NCI-H1048 (cell line): ENCODE measurements around the gene C16orf74.

ENCODE experiments used
- DNase-seq: peaks from one replicate; lab custom pipeline; 2025; lab: John Stamatoyannopoulos, UW

Gene C16orf74

DNA sequence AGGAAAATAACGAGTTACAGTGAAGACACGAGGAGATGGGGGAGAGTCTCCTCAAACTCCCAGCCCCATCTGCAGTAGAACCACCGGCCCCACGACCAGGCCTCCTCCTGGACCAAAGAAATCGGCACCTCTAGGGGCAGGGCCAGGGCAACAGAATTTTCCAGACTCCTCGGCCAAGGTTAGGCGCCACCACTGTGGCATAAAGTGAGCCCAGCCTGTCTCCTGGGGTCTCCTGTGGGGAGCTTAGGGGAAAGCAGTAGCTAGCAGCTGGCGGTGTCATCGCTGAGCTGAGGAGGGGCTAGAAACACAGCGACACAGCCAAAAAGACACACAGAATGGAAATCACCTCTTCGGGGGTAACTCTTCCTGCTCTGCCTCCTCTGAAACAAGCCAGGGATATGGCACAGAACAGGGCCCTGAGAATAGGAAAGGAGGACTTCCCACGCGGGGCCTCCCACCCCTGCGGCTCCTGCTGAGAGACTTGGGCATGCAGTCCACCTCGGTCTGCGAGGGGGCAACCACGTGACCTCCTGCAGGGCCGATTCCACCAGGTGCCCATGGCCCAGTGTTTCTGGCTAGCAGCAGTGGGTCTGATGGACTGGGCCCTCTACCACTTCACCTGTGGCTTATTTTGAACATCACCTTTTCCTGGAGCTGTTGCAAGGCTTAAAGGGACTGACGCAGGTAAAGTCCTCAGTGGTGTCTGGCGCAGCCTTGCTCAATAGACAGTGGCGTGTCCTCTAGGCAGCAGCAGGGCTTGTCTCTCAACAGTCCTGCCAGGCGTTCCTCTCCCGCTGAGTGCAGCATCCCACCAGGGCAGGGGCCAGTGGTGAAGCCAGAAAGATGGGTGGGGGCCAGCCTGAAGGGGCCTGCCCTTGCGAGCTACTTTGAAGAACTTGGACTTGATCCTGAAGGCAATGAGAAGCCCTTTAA is 55.4 kb downstream of the C16orf74 start:
- no peak for DNase-seq

GRCh38 chr16:85690469-85691064 is 60.3 kb downstream of the C16orf74 start:
- DNase-seq: no peak

DNA sequence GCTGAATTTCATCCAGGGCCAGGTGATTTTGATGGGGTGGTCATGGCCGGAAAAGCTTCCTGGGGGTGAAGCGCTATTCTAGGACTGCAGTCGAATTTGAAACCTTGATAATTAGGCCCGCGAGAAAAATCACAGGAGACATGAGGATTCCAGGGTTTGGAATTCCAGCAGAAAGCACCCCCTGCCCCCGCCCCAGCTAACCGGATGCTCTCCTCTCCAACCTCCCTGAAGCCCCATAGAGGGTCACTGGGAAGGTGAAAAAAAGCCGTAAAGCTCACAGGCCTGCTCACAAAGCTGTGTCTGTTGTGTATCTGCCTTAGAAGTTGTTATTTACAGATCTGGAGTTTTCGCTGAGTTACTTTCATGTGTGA is 61.0 kb downstream of the C16orf74 start:
- DNase-seq: no peak

DNA sequence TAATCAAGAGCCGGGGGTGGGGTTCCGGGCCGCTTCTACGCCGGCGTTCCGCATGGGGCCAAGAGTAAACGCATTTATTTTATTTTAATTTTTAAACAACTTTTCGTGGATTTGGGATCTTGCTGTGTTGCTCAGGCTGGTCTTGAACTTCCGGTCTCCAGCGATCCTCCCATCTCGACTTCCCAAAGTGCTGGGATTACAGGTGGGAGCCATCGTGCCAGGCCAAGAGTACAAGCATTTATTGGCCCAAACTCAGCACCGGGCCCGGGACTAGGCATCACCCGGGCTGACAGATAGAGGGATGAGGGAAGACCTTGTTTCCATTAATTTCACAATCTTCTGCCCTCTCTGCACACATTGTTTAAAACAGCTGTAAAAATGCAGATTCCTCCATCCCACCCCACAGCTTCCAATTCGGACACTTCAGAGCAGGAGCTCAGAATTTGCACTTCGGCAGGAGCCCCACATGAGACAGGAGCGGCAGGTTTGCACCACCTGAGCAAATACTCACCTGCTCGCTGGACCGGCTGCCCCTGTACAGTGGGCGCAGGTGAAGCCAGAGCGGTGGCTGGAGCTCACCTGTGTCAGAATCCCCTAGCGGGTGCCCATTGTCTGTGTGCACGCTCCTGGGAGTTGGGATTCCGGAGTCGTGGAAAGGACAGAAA is 61.5 kb downstream of the C16orf74 start:
- DNase-seq: no peak

DNA sequence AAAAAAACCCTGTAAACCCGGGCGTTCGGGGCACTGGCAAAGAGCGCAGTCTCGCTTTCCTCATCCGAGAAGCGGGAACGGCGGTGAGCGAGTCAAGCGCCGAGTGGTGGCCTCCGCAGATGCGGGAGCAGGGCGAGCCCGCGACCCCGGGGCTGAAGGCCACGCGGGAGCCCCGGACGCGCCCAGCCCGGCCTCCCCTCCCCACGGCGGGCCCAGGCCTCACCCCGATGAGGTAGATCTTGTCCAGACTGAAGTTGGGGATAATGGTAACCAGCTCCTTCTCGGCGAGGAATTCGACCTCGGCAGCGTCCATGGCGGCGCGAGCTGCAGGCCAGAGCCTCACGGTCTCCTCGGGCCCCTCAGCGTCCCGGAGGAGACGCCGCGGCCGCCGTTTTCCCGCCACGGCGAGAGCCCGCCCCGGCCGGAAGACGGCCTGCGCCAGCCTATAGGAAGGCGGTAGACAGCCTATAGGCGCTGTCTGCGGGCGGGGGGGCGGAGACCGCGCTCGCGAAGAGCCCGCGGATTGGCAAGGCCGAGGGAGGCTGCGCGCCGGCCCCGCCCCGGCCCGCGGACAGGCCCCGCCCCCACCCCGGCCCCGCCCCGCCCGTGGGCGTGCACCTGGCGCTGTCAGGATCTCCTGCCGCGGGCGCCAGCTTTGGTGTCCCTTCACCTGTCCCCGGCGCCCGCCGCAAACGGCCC is 62.2 kb downstream of the C16orf74 start, which contains the start of gene GINS2:
TSS of gene GINS2 (minus strand) at position 369 of the 699 bp plus-strand sequence. CDS start at position 313, 56 bp downstream.
- peak; percentile 54 for DNase-seq

- DNase-seq: no peak
Measured at GRCh38 chr16:85687651-85688471, 63.0 kb downstream of the C16orf74 start.

DNA sequence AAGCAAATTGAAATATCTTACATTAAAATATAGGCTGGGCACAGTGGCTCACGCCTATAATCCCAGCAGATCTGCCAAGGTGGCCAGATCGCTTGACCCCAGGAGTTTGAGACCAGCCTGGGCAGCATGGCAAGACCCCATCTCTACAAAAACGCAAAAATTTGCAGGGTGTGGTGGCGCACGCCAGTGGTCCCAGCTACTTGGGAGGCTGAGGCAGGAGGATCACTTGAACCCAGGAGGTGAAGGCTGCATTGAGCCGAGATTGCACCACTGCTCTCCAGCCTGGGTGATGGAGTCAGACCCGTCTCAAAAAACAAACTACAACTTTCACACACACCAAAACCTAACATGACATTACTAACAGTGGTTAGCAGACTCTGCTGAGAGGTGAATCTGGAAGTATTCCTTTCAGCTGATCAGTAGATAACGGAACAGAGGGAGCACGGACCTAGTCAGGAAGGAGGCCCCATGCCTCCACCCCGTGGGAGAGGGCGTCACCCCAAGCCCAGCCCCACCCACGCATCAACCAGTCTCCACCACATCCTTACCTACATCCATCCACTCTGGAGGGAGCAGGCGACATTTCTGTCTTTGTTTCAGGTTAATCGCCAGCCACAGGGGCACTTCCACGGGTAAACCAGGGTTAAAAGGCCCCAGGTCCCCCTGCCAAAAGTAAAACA is 63.8 kb downstream of the C16orf74 start:
- no peak for DNase-seq

DNA sequence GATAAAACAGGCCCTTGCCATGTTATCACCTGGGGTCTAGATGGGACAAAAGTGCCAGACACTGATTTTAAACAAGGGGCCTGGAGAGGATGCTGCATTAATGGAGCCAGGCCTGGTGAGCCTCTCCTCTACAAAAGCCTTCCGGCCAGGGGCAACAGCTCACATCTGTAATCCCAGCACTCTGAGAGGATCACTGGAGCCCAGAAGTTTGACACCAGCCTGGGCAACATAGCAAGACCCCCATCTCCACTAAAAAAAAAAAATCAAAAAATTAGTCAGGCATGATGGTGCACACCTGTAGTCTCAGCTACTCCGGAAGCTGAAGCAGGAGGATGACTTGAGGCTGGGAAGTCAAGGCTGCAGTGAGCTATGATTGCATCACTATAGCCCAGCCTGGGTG is 65.6 kb downstream of the C16orf74 start:
- no peak for DNase-seq

- no peak for DNase-seq
Measured at GRCh38 chr16:85683363-85683762, 67.5 kb downstream of the C16orf74 start.

DNA sequence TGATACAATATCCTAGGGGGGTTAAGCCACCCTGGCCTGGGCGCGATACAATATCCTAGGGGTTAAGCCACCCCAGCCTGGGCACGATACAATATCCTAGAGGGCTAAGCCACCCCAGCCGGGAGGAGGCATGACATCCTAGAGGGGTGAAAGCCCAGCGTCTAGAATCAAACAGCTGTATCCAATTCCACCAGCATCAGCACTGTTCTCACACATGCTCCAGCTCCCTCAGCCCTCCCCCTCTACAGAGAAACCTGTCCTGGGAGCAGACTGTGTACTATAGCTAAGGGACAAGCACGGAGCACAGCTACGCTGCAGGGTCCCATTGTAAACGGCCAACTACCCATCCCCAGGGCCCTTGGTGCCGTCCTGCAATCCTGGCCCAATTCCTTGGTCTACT is 68.4 kb downstream of the C16orf74 start:
- no peak for DNase-seq

DNA sequence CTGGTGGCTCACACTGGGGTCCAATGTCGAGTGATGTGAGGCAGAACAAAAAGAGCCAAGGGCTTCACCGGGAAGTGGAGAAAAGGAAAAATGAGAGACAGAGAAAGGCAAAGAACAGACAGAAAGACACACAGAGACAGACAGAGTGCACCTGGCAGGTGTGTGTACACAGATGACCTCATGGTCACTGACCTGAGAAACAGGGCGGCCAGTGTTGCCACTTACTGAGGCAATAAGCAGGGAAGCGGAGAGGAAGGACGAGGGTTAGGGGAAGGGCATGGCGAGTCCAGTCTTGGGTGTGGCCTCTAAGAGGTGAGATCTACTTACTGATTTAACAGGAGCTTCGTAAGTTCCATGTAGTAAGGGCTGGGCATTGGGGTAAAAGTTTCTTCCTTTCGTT is 69.6 kb downstream of the C16orf74 start:
- DNase-seq: no peak

DNA sequence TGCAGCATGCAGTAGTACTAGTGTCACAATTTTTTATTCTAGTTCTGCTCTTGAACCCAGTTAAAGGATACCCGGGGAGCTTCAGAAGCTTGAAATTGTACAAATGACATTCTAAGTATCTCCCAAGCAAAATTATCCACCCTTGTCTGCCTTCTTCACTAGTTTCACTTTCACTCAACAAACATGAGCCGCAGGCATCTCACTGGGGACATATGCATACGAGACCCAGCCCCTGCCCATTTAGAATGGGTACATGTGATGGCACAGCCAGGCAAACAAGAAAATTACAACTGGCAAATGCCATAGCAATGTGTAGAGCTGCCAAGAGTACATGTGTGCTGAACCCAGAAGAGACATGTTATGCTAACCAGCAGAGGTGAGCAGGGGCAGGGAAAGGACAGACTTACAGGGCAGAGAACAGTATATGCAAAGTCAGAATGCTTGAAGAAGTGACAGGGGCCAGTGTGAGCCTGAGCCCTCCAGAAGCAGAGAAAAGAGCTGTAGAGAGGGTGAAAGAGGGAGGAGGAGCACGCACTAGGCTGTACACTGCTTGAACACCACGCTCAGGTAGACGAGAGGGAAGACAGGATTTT is 70.4 kb downstream of the C16orf74 start:
- DNase-seq: no peak

- DNase-seq: no peak
Measured at GRCh38 chr16:85679870-85680269, 71.0 kb downstream of the C16orf74 start.

DNA sequence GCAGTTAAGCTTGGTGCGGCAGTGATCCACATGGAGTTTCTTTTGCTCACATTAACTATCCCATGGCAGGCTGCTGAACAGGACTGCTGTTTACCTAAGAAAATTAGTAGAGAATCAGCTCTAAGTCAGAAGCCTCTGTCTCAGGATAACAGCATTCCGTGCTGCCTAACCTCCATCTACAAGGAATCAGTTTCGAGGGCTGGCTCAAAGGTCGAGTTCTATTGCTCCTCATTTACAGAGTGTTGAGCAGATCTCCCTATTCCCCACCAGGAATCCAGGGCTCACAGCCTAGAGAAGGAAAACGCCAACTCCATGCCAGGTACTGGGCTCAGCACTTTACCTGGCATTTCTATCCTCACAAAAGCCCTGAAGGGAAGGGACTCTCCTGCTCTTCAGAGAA is 72.1 kb downstream of the C16orf74 start:
- no peak for DNase-seq

DNA sequence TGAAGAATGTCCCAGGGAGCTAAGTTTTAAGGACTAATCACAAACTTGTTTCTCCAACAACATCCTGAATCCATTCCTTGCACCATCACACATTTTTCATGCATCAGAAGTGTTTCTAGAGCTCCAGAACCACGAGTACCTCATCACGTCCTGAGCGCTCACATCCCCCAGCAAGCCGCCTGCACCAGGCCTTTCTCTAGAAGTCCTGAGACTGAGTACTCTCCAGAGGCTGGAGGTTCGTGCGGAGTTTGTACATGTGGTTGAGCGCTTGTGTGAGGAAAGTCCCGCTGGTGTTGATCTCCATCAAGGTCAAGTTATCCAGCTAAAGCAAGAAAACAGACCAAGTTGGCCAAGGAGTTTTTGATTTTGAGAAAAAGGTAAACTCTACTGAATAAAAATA is 72.9 kb downstream of the C16orf74 start:
- DNase-seq: no peak

DNA sequence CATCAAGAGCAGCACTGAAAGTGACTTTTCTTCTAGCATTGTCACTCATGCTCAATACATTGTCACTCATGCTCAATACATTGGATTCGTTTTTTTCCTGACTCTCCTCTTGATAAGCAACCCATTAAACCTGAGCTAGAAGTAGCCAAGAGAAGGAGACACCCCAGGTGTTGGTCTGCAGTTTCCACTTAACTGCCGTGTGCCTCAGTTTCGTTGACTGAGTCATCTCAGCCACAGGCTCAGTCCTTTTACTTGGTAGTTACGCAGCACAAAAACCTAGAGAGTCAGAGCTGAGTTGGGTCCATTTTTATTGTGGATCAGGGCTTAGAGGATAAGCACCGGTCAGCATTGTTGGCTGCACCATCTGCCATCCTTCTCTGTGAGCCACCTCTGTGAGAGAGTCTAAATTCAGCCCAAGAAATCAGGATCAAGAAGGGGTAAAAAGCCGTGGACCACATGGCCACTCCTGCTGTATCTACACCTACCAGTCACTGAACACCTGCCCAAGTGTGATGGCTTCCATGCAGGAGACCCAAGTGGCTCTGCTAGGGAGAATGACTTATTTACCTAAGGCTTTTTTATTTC is 73.4 kb downstream of the C16orf74 start:
- DNase-seq: no peak

DNA sequence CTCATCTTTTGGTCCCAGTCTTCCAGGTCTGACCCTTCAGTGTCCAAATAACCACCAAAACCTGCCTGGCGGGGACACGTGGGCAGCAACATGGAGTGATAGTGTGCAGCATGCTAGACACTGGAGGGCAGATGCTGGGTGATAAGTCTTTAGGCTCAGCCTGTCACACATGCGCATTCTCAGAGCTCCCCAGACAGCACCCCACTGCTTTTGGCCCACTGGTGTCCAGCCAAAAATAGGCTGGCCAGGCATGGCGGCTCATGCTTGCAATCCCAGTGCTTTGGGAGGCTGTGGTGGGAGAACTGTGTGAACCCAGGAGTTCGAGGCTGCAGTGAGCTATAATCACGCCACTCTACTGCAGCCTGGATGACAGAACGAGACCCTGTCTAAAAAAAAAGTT is 74.4 kb downstream of the C16orf74 start:
- no peak for DNase-seq

GRCh38 chr16:85675251-85675874 is 75.5 kb downstream of the C16orf74 start:
- DNase-seq: no peak

DNA sequence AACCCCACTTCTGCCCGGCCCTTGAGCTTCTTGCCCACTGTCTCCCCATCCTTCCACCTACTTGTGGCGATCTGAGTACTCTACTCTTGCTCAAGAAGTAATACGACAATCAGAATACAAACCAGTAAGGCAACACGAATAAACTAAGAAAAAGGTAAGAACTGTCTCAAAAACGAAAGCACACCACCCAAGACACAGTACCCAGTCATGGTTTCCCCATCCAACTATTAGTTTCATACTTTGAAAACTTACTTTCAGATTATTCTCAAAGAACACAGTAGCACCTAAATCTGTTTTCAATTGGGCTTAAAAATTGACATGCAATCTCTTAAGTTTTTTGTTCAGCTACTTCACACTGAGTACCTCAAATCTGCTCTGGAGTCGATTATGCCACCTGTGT is 76.1 kb downstream of the C16orf74 start:
- no peak for DNase-seq

DNA sequence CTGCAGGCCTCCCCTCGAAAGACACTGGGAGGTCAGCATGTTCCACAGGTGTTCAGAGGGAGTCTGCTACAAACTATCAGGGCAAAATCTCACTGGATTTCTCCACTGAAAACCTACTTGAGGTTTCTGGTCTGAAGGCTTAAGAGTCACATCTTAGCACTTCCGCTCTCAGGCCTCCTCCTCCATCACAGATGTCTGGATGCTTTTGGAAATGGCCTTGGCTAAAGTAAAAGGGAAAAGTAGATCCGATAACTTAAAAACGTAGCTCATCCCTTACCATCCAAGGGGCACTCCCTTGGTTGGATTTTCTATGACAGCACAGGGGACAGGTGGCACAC is 76.5 kb downstream of the C16orf74 start:
- DNase-seq: no peak
